HepG2 (cell line): ENCODE results near the gene NDUFB7. TPM values are rescaled to one million over a fixed set of nuclear protein-coding genes. Genes with fewer than 3 reads are reported as not detected.

ENCODE experiments used
- ARNT ChIP-seq: fragments of 450-650 bp; IDR thresholded peaks from 2 replicates; pipeline ENCODE4 v1.6.1; 2017
- ATF7 ChIP-seq, 2 experiments: fragments of 450-650 bp in 1 of 2; sonication (generic) in 1 of 2; formaldehyde crosslinking in 1 of 2; IDR thresholded peaks; 2 replicates each; pipeline versions ENCODE4 v1.4.0 to v1.6.1; 2016 to 2020; ENCODE audit warnings: antibody characterized with exemption in 1 of 2, mild to moderate bottlenecking in 1 of 2, missing genetic modification reagents in 1 of 2
- CCDC6 ChIP-seq: sonication (generic); formaldehyde crosslinking; IDR thresholded peaks from 2 replicates; pipeline ENCODE4 v1.8.1; 2022; ENCODE audit warnings: mild to moderate bottlenecking, missing genetic modification reagents, moderate library complexity
- CHCHD3 ChIP-seq: sonication (generic); formaldehyde crosslinking; IDR thresholded peaks from 2 replicates; pipeline ENCODE4 v1.8.0; 2022; ENCODE audit warnings: mild to moderate bottlenecking, missing genetic modification reagents, moderate library complexity
- ERF ChIP-seq: IDR thresholded peaks from 2 replicates; pipeline ENCODE4 v1.6.1; 2018; ENCODE audit warnings: missing biosample characterization, missing genetic modification reagents
- FOSL2 ChIP-seq: sonication (generic); formaldehyde crosslinking; IDR thresholded peaks from 2 replicates; pipeline ENCODE4 v1.4.0; 2020; ENCODE audit warnings: missing genetic modification reagents
- GABPB1 ChIP-seq: IDR thresholded peaks from 2 replicates; pipeline ENCODE4 v1.6.1; 2016; ENCODE audit warnings: mild to moderate bottlenecking, missing genetic modification reagents, moderate library complexity, missing compliant biosample characterization
- HCFC1 ChIP-seq: fragments of 150-350 bp; IDR thresholded peaks from 2 replicates; pipeline ENCODE4 v1.6.1; 2014; ENCODE audit warnings: low read depth, low read length
- HNF4A ChIP-seq: sonication (generic); formaldehyde crosslinking; IDR thresholded peaks from 2 replicates; pipeline ENCODE4 v1.4.0; 2020; ENCODE audit warnings: missing genetic modification reagents
- HNRNPL ChIP-seq: fragments of 200-400 bp; formaldehyde crosslinking; IDR thresholded peaks from 2 replicates; pipeline ENCODE4 v1.6.1; 2017; ENCODE audit warnings: mild to moderate bottlenecking, low read depth, low read length
- IRF2 ChIP-seq: IDR thresholded peaks from 2 replicates; pipeline ENCODE4 v1.6.1; 2018; ENCODE audit warnings: missing genetic modification reagents, missing compliant biosample characterization
- KDM3A ChIP-seq: IDR thresholded peaks from 2 replicates; pipeline ENCODE4 v1.6.1; 2018; ENCODE audit warnings: low read depth, missing compliant biosample characterization
- MXI1 ChIP-seq: IDR thresholded peaks from 3 replicates; pipeline ENCODE4 v1.6.1; 2012; ENCODE audit warnings: low read depth, low read length, inconsistent platforms, borderline replicate concordance
- STAG1 ChIP-seq: sonication (generic); formaldehyde crosslinking; IDR thresholded peaks from 2 replicates; pipeline ENCODE4 v1.4.0; 2020; ENCODE audit warnings: missing genetic modification reagents
- THAP11 ChIP-seq: IDR thresholded peaks from 2 replicates; pipeline ENCODE4 v1.6.1; 2016; ENCODE audit warnings: missing biosample characterization, missing genetic modification reagents
- XRCC5 ChIP-seq: fragments of 200-400 bp; formaldehyde crosslinking; optimal IDR thresholded peaks from 2 replicates; pipeline ENCODE3; 2017; ENCODE audit warnings: mild to moderate bottlenecking, low read length
- ZNF331 ChIP-seq: sonication (generic); formaldehyde crosslinking; IDR thresholded peaks from 2 replicates; pipeline ENCODE4 v1.4.0; 2020; ENCODE audit warnings: missing genetic modification reagents
- ZNF768 ChIP-seq: sonication (generic); formaldehyde crosslinking; IDR thresholded peaks from 2 replicates; pipeline ENCODE4 v1.4.0; 2020; ENCODE audit warnings: missing genetic modification reagents
- ZNF781 ChIP-seq: sonication (generic); formaldehyde crosslinking; IDR thresholded peaks from 2 replicates; pipeline ENCODE4 v1.5.1; 2020; ENCODE audit warnings: borderline replicate concordance, mild to moderate bottlenecking, missing genetic modification reagents; ENCODE audit errors: not compliant biosample characterization
- ZNF782 ChIP-seq: sonication (generic); formaldehyde crosslinking; IDR thresholded peaks from 2 replicates; pipeline ENCODE4 v1.4.0; 2020; ENCODE audit warnings: missing genetic modification reagents, mild to moderate bottlenecking, borderline replicate concordance
- ZNF792 ChIP-seq: IDR thresholded peaks from 2 replicates; pipeline ENCODE4 v1.6.1; 2016
- polyA plus RNA-seq, 8 experiments: library from polyadenylated mRNA; depleted of rRNA in 3 of 8; stranded (reverse) in 7 of 8; unstranded in 1 of 8; fragments of >200 nt; fragmentation: Illumina TruSeq in 4 of 8; extraction: Trizol in 4 of 8; gene quantifications; 2 replicates each; pipeline versions ENCODE4 v1.2.1 to v1.2.3, GENCODE V29; 2011 to 2016; ENCODE audit warnings: low read depth in 4 of 8, missing spikeins in 1 of 8, mixed read lengths in 1 of 8; ENCODE audit not compliant: insufficient read depth in 1 of 8
- total RNA-seq, 5 experiments: library from RNA; depleted of rRNA; stranded (reverse); fragments of >200 nt; fragmentation: Illumina TruSeq; extraction: Trizol; gene quantifications; 2 replicates each; pipeline ENCODE4 v1.2.3, GENCODE V29; 2016; ENCODE audit warnings: low read depth in 1 of 5
- TF ChIP-seq, protein P1 (sequence below): sonication (generic); formaldehyde crosslinking; IDR thresholded peaks from 2 replicates; pipeline ENCODE4 v1.4.0; 2020; ENCODE audit warnings: missing genetic modification reagents, borderline replicate concordance
- TF ChIP-seq, protein P2 (sequence below): sonication (generic); formaldehyde crosslinking; IDR thresholded peaks from 2 replicates; pipeline ENCODE4 v1.5.0; 2020; ENCODE audit warnings: missing genetic modification reagents
- TF ChIP-seq, protein P3 (sequence below): sonication (generic); IDR thresholded peaks from 2 replicates; pipeline ENCODE4 v1.6.1; 2016; ENCODE audit warnings: low read depth, borderline replicate concordance
- TF ChIP-seq, protein P4 (sequence below): conservative IDR thresholded peaks from 2 replicates; pipeline ENCODE4 v1.6.1; 2018; ENCODE audit warnings: missing genetic modification reagents

NDUFB7 gene
- total and polyA plus RNA-seq, 2 of the 13 experiments (the other 11 are each of a cell fraction or from before 2014, with no cell fraction given), result 156 to 198 TPM

DNA sequence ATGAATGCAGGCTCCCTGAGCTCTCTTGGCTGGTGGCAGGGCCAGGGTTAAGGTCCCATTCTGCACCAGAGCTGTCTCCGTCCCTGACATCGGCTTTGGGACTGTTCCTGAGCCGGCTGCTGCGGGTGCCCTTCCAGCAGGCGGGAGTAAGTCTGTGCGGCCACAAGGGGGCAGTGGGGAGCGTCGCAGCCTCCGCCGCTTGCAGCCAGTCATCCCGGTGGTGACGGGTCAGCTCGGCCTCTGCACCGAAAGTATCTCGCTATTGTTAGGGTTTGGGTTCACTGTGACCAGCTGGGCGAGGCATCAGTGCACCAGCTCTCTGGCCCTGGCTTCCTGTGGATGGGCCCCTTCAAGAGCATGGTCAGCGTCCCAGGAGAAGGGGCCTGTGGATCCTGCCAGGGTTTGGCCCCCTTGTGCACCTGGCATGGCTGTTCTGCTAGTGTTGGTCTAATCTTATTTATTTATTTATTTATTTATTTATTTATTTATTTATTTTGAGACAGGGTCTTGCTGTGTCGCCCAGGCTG is 15.1 kb downstream of the NDUFB7 start (continued):
- TF ChIP-seq GABPB1 (peak; percentile 52), KDM3A (CRISPR knock-in tag) (0 out of 2 replicates have a peak, but pooled peaks have one; percentile 34), HNRNPL (0 out of 2 replicates have a peak, but pooled peaks have one; percentile 53), ZNF781 (CRISPR knock-in tag) (no peak), THAP11 (0 out of 2 replicates have a peak, but pooled peaks have one; percentile 24), ZNF331 (CRISPR knock-in tag) (0 out of 2 replicates have a peak, but pooled peaks have one; percentile 40), MXI1 (no peak), FOSL2 (CRISPR knock-in tag) (peak; percentile 17; the same call in 1 of the 2 replicates), XRCC5 (peak; percentile 94), STAG1 (CRISPR knock-in tag) (peak; percentile 59), HNF4A (CRISPR knock-in tag) (peak; percentile 13; the same call in 1 of the 2 replicates), CHCHD3 (CRISPR knock-in tag) (0 out of 2 replicates have a peak, but pooled peaks have one; percentile 69), CCDC6 (CRISPR knock-in tag) (0 out of 2 replicates have a peak, but pooled peaks have one; percentile 28), IRF2 (peak; percentile 60; the same call in 1 of the 2 replicates), HCFC1 (no peak), ZNF792 (CRISPR knock-in tag) (0 out of 2 replicates have a peak, but pooled peaks have one; percentile 39), ERF (peak; percentile 27; the same call in 1 of the 2 replicates), ZNF782 (CRISPR knock-in tag) (0 out of 2 replicates have a peak, but pooled peaks have one; percentile 71), ARNT (no peak), ZNF768 (peak; percentile 72), ATF7 (IDR thresholded peaks at IDR 0.05) (no peak), ATF7 (CRISPR knock-in tag; IDR thresholded peaks at IDR 0.05) (no peak)
- TF ChIP-seq, protein P1, sequence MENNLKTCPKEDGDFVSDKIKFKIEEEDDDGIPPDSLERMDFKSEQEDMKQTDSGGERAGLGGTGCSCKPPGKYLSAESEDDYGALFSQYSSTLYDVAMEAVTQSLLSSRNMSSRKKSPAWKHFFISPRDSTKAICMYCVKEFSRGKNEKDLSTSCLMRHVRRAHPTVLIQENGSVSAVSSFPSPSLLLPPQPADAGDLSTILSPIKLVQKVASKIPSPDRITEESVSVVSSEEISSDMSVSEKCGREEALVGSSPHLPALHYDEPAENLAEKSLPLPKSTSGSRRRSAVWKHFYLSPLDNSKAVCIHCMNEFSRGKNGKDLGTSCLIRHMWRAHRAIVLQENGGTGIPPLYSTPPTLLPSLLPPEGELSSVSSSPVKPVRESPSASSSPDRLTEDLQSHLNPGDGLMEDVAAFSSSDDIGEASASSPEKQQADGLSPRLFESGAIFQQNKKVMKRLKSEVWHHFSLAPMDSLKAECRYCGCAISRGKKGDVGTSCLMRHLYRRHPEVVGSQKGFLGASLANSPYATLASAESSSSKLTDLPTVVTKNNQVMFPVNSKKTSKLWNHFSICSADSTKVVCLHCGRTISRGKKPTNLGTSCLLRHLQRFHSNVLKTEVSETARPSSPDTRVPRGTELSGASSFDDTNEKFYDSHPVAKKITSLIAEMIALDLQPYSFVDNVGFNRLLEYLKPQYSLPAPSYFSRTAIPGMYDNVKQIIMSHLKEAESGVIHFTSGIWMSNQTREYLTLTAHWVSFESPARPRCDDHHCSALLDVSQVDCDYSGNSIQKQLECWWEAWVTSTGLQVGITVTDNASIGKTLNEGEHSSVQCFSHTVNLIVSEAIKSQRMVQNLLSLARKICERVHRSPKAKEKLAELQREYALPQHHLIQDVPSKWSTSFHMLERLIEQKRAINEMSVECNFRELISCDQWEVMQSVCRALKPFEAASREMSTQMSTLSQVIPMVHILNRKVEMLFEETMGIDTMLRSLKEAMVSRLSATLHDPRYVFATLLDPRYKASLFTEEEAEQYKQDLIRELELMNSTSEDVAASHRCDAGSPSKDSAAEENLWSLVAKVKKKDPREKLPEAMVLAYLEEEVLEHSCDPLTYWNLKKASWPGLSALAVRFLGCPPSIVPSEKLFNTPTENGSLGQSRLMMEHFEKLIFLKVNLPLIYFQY (CRISPR knock-in tag), result peak; percentile 28; the same call in 1 of the 2 replicates
- TF ChIP-seq, protein P2, sequence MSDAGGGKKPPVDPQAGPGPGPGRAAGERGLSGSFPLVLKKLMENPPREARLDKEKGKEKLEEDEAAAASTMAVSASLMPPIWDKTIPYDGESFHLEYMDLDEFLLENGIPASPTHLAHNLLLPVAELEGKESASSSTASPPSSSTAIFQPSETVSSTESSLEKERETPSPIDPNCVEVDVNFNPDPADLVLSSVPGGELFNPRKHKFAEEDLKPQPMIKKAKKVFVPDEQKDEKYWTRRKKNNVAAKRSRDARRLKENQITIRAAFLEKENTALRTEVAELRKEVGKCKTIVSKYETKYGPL (CRISPR knock-in tag), result no peak
- TF ChIP-seq, protein P3, sequence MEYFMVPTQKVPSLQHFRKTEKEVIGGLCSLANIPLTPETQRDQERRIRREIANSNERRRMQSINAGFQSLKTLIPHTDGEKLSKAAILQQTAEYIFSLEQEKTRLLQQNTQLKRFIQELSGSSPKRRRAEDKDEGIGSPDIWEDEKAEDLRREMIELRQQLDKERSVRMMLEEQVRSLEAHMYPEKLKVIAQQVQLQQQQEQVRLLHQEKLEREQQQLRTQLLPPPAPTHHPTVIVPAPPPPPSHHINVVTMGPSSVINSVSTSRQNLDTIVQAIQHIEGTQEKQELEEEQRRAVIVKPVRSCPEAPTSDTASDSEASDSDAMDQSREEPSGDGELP, result peak; percentile 38; the same call in 1 of the 2 replicates
- TF ChIP-seq, protein P4, sequence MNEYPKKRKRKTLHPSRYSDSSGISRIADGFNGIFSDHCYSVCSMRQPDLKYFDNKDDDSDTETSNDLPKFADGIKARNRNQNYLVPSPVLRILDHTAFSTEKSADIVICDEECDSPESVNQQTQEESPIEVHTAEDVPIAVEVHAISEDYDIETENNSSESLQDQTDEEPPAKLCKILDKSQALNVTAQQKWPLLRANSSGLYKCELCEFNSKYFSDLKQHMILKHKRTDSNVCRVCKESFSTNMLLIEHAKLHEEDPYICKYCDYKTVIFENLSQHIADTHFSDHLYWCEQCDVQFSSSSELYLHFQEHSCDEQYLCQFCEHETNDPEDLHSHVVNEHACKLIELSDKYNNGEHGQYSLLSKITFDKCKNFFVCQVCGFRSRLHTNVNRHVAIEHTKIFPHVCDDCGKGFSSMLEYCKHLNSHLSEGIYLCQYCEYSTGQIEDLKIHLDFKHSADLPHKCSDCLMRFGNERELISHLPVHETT (CRISPR knock-in tag), result peak; percentile 36; the same call in 1 of the 2 replicates
